Measurements from ENCODE around the gene FAM53B.

DNA sequence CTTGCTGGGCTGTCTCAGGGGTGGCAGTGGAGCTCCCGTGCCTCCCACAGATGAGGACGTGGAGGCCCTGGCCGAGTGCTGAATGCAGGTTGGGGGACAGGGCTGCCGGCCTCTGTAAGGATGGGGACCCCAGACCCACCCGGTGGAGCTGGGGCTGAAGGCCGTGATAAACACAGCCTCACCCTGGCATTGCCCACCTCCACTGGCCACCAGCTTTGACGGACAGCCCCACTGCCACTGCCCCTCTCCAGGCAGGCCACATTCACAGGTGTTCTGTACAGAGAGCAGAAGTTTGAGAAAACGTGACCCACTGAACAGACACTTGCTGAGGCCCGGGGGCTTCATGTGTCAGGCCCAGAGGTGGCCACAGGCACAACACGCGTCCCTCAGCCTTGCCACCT is 156.4 kb downstream of the FAM53B start:
- TF ChIP-seq, protein P1, sequence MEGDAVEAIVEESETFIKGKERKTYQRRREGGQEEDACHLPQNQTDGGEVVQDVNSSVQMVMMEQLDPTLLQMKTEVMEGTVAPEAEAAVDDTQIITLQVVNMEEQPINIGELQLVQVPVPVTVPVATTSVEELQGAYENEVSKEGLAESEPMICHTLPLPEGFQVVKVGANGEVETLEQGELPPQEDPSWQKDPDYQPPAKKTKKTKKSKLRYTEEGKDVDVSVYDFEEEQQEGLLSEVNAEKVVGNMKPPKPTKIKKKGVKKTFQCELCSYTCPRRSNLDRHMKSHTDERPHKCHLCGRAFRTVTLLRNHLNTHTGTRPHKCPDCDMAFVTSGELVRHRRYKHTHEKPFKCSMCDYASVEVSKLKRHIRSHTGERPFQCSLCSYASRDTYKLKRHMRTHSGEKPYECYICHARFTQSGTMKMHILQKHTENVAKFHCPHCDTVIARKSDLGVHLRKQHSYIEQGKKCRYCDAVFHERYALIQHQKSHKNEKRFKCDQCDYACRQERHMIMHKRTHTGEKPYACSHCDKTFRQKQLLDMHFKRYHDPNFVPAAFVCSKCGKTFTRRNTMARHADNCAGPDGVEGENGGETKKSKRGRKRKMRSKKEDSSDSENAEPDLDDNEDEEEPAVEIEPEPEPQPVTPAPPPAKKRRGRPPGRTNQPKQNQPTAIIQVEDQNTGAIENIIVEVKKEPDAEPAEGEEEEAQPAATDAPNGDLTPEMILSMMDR (IDR thresholded peaks at IDR 0.05), result no peak
- no peak for TF ChIP-seq POLR2A (IDR thresholded peaks at IDR 0.05)
- no peak for TF ChIP-seq POLR2AphosphoS5 (IDR thresholded peaks at IDR 0.05)
- TF ChIP-seq EP300 (IDR thresholded peaks at IDR 0.05), result no peak
